Neural cell (in vitro differentiated cells): ENCODE results near the gene PIGC.

Experiments used
- EZH2 ChIP-seq: fragments of 200-600, 300-800 bp; shearing (Covaris generic), sonication (generic); IDR thresholded peaks from 2 replicates; pipeline ENCODE4 v1.6.1; 2014; ENCODE audit warnings: antibody characterized with exemption, low read length, borderline replicate concordance, mild to moderate bottlenecking; ENCODE audit not compliant: insufficient read depth, poor library complexity, severe bottlenecking
- MXI1 ChIP-seq: fragments of 450-650 bp; conservative IDR thresholded peaks from 2 replicates; pipeline ENCODE4 v1.6.1; 2014; ENCODE audit warnings: antibody characterized with exemption, mild to moderate bottlenecking; ENCODE audit not compliant: poor library complexity, severe bottlenecking

GRCh38 chr1:172446547-172446946, 2.7 kb upstream of the PIGC start:
- no peak for TF ChIP-seq EZH2
- no peak for TF ChIP-seq MXI1
